Epithelial cell of esophagus (primary cell): ENCODE measurements around the gene SHISA5.

Experiments used
- DNase-seq: peaks from one replicate; pipeline ENCODE4 v3.0.0; 2010; ENCODE audit warnings: low read depth
- H3K4me3 ChIP-seq: 2 replicates; pipeline ENCODE4 v1.5.1; 2011; ENCODE audit warnings: mild to moderate bottlenecking, low read length, control low read depth
- TF ChIP-seq, protein P1 (sequence below): IDR thresholded peaks from 2 replicates; pipeline ENCODE4 v1.5.1; 2011; ENCODE audit warnings: low read depth, mild to moderate bottlenecking, low read length, control low read depth, inconsistent platforms; ENCODE audit not compliant: insufficient read depth; ENCODE audit errors: missing control alignments

SHISA5 gene

GRCh38 chr3:48430708-48431101 is 73.3 kb downstream of the SHISA5 start:
- DNase-seq, result no peak
- TF ChIP-seq, protein P1, sequence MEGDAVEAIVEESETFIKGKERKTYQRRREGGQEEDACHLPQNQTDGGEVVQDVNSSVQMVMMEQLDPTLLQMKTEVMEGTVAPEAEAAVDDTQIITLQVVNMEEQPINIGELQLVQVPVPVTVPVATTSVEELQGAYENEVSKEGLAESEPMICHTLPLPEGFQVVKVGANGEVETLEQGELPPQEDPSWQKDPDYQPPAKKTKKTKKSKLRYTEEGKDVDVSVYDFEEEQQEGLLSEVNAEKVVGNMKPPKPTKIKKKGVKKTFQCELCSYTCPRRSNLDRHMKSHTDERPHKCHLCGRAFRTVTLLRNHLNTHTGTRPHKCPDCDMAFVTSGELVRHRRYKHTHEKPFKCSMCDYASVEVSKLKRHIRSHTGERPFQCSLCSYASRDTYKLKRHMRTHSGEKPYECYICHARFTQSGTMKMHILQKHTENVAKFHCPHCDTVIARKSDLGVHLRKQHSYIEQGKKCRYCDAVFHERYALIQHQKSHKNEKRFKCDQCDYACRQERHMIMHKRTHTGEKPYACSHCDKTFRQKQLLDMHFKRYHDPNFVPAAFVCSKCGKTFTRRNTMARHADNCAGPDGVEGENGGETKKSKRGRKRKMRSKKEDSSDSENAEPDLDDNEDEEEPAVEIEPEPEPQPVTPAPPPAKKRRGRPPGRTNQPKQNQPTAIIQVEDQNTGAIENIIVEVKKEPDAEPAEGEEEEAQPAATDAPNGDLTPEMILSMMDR, result no peak
- H3K4me3 ChIP-seq, result peak overlapping the region; percentile 71

DNA sequence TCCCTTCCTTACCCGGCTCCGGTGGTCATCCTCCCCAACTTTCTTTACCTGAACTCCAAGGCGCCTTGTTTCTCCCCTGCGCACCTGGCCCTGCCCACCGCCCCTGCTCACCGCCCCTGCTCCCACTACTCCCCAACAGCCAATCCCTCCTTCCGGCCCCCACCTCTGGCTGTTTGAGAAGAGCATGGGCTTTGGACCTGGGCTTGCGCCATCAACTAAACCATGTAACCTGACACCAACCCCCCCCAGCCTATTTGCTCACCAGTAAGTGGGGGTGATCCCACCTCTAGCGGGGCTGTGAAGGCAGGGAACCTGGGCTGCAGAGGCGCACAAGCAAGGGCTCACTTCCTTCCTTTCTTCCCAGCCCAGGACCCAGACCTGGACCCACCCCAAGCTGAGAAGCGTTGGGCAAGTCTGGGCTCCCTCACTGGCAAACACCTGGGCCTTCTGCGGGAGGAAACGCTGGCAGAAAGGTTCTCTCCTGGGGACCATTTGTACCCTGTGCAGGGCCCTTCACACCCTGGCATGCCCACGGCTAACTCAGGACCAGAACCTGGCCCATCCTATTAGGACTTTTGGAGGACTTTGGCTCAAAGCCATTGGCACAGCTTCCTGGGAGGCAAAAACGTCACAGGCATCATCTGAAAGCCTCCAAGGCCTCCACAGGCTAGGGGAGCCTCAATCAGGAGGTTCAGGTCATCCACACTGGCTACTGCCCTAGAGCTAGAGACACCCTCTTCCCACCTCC is 73.8 kb downstream of the SHISA5 start, which contains the start of gene PLXNB1:
PLXNB1 (minus strand) TSS at position 127 of the 748 bp plus-strand sequence. CDS start 5,475 bp downstream, outside the sequence.
- H3K4me3 ChIP-seq, result peak within 1 kb of the TSS; percentile 71
- TF ChIP-seq, protein P1, result no peak
- peak; percentile 95 for DNase-seq

DNA sequence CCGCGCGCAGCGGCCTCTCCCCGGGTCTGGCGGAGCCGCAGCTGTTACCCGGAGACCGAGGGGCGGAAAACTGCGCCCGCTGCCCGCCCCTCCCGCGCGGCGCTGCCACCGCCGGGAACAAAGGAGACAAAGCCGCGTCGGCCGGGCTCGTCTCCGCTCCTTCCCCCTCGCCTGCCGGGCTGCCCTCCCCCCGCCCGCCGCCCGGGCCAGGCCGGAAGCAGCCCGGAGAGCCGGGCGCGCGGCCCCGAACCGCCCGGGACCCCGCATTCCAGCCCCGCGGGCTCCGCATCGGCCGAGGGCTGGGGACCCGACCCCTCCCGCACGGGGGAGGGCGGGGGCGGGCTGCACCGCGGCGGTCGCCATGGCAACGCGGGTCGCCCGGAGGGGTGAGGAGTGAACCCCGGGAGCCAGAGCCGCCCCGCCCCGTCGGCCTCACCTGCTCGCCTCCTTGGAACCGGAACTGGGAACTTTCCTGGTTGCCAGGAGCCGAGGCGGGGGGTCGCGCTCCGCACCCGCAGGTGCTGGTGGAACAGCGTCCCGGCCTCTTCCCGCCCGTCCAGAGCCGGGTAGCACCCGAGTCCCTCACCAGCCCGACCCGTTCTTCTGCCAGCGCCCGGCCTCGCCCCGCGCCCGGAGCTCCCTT is 74.5 kb downstream of the SHISA5 start:
- peak; percentile 68 for DNase-seq
- peak overlapping the region; percentile 71 for H3K4me3 ChIP-seq
- TF ChIP-seq, protein P1, result no peak

GRCh38 chr3:48428572-48429316 is 75.2 kb downstream of the SHISA5 start:
- TF ChIP-seq, protein P1, result no peak
- no peak for DNase-seq
- H3K4me3 ChIP-seq, result peak overlapping the region; percentile 71

GRCh38 chr3:48428088-48428571 is 75.8 kb downstream of the SHISA5 start:
- peak overlapping the region; percentile 71 for H3K4me3 ChIP-seq
- no peak for DNase-seq
- TF ChIP-seq, protein P1, result no peak

- H3K4me3 ChIP-seq, result peak overlapping the region; percentile 71
- no peak for DNase-seq
- TF ChIP-seq, protein P1, result no peak
Observed at GRCh38 chr3:48427630-48427962, 76.4 kb downstream of the SHISA5 start.
